ENCODE data around the gene APOL5.
A peak's percentile ranks its signal among the peaks of the same experiment; 100 is the strongest.
"Not testable (repeated sequence)": the region's sequence is repeated elsewhere in the genome, so short reads cannot be mapped to it uniquely, and the experiment has no call there.

APOL5 gene

DNA sequence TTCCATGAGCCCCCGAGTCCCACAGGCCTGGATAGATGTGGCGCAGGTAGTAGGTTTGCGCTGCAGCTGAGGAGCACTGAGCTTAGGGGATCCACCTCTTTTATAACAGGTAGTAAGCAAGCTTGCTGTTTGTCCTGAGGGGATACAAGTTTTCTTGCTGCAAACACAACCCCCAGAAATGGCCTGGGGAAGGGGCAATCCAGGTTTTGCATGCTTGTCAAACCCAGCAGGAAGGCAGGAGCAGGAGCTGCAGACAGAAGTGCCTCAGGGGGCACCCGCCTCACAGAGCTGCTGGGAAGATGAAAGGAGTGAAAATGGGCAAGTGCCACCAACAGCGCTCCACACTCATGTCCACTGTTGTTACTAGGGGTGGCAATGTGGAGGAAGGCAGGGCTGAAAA, 18.5 kb downstream of the APOL5 start:
- no peaks in the 10 kb centered on the region for H3K9me3 ChIP-seq
- no peak overlapping the region for H3K4me3 ChIP-seq
- H3K36me3 ChIP-seq = peaks cover 4 to 21% (median 12%) of the 10 kb centered on the region in 3 donors
- H3K27me3 ChIP-seq = no peaks in the 10 kb centered on the region
- peaks cover 0 to 12% (median 0%) of the 10 kb centered on the region in 4 donors for H3K4me1 ChIP-seq
- no peak for TF ChIP-seq CTCF (IDR thresholded peaks at IDR 0.05)
- DNase-seq = no peak
- intact Hi-C loops (cut with DNase I; ENCODE audit: low total_unique reads) = loop anchor here (5.0 kb wide), 1 partner anchor 109 kb away; no protein-coding TSS in a partner anchor
- H3K27ac ChIP-seq = no peak overlapping the region

- Histone ChIP-seq H3K4me3 (no peak overlapping the region), H3K4me1 (peaks cover 0 to 12% (median 0%) of the 10 kb centered on the region in 4 donors), H3K9me3 (no peaks in the 10 kb centered on the region), H3K36me3 (peaks cover 4 to 26% (median 12%) of the 10 kb centered on the region in 3 donors), H3K27me3 (no peaks in the 10 kb centered on the region), H3K27ac (no peak overlapping the region)
- DNase-seq = no peak
- intact Hi-C loops (cut with DNase I; ENCODE audit: low total_unique reads) = loop anchor here (5.0 kb wide), 1 partner anchor 109 kb away; no protein-coding TSS in a partner anchor
- no peak for TF ChIP-seq CTCF (IDR thresholded peaks at IDR 0.05)
These were observed 19.0 kb downstream of the APOL5 start for GRCh38 chr22:35736701-35737100.

DNA sequence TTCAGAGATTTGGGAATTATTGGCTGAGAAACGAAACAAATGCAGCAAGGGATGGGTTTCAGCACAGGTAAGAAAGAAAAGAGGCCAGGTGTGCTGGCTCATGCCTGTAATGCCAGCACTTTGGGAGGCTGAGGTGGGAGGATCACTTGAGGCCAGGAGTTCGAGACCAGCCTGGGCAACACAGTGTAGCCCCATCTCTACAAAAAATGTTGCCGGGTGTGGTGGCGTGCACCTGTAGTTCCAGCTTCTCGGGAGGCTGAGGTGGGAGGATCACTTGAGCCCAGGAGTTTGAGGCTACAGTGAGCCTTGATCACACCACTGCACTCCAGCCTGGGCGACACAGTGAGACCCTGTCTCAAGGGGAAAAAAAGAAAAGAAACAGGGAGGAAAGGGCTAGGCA, 20.2 kb downstream of the APOL5 start:
- not testable (repeated sequence) for H3K27ac ChIP-seq, H3K9me3 ChIP-seq, DNase-seq, H3K27me3 ChIP-seq, H3K4me3 ChIP-seq
- intact Hi-C loops (cut with DNase I; ENCODE audit: low total_unique reads) = loop anchor here (5.0 kb wide), 1 partner anchor 111 kb away; no protein-coding TSS in a partner anchor
- Histone ChIP-seq H3K36me3 (peaks cover 4 to 38% (median 22%) of the 10 kb centered on the region in 3 donors), H3K4me1 (peaks cover 0 to 12% (median 0%) of the 10 kb centered on the region in 4 donors)

DNA sequence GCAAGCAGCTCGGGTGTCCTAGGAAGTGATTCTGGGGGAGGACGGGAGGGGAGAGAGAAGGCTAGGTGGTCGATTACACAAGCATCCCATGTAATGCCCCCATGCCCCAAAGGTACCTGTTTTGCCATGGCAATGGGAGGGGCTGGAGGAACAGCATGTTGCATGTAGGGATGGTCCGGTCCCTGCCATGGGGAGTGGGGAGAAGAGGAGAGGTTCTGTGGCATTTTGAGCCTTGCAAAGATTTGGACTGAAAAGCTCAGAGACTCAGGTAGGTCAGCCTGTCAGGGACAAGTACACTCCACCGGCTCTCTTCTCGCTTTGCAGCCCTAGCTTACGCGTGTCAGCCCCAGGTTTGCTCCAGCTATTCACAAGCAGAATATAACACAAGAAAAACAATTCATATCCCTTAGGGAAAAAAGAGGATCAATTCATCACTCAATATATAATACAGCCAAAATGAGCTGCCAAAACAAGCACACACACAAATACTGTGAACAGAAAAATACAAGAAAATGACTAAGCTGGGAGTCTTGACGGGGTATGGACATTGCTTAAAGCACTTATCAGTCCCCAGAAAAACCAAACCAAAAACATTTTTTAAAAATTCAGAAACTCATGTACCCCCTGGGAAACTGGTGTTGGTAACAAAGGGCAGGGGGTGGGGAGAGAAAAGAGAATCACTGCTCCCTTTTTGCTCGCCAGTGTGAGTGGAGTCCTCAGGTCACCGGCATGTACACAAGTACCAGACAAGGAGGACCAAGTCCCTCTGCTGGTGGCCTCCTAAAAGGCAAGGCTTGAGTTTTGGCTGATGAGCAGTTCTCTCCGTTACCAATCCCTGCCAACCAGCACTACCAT, 21.6 kb downstream of the APOL5 start:
- H3K27ac ChIP-seq = peak overlapping the region; percentile 18 to 45
- intact Hi-C loops (cut with DNase I; ENCODE audit: low total_unique reads) = loop anchor here (5.0 kb wide), 1 partner anchor 112 kb away; no protein-coding TSS in a partner anchor
- peak; percentile 45 to 64 for TF ChIP-seq CTCF (IDR thresholded peaks at IDR 0.05)
- H3K9me3 ChIP-seq = no peaks in the 10 kb centered on the region
- no peak overlapping the region for H3K4me3 ChIP-seq
- H3K36me3 ChIP-seq = peaks cover 15 to 51% (median 35%) of the 10 kb centered on the region in 3 donors
- H3K27me3 ChIP-seq = no peaks in the 10 kb centered on the region
- peaks cover 0 to 12% (median 0%) of the 10 kb centered on the region in 4 donors for H3K4me1 ChIP-seq
- peak; percentile 54 to 77 for DNase-seq

GRCh38 chr22:35739931-35740380, 22.3 kb downstream of the APOL5 start:
- intact Hi-C loops (cut with DNase I; ENCODE audit: low total_unique reads) = loop anchor here (5.0 kb wide), 1 partner anchor 113 kb away; no protein-coding TSS in a partner anchor
- no peak for TF ChIP-seq CTCF (IDR thresholded peaks at IDR 0.05)
- Histone ChIP-seq H3K4me3 (no peak overlapping the region), H3K27me3 (no peaks in the 10 kb centered on the region), H3K4me1 (peaks cover 0 to 12% (median 0%) of the 10 kb centered on the region in 4 donors), H3K9me3 (no peaks in the 10 kb centered on the region), H3K27ac (peak overlapping the region; percentile 18 to 45), H3K36me3 (peaks cover 15 to 58% (median 40%) of the 10 kb centered on the region in 3 donors)
- DNase-seq = no peak

DNA sequence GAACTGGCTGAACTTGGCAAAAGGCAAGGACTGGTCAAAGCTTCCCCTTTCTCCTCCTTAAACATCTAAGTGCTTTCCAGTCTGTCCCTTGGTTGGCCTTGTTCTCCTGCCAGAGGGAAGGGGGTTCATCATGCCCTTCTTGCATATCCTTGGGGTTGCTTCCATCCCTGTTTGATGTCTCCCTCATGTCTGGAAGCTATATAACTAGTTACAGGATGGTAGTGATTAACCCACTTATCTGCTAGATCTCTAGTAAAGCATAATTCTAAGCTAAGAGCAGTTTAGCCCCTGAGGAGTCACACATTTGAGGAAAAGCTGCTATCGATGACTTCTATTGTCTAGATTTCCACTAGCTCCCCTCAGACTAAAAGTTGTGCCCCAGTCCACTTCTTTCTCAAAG, 22.9 kb downstream of the APOL5 start:
- H3K27ac ChIP-seq = no peak overlapping the region
- intact Hi-C loops (cut with DNase I; ENCODE audit: low total_unique reads) = no loop called here
- no peak for DNase-seq

More for the DNA sequence above, 22.9 kb downstream of the APOL5 start:
- TF ChIP-seq CTCF (IDR thresholded peaks at IDR 0.05) = no peak
- Histone ChIP-seq H3K4me1 (peaks cover 0 to 12% (median 0%) of the 10 kb centered on the region in 4 donors), H3K27me3 (no peaks in the 10 kb centered on the region), H3K36me3 (peaks cover 15 to 64% (median 47%) of the 10 kb centered on the region in 3 donors), H3K4me3 (no peak overlapping the region), H3K9me3 (no peaks in the 10 kb centered on the region)

Data from tibial artery (tissue), 4 donors.